GM18505 (cell line): ENCODE results near the gene AP1G1.
"Not testable (repeated sequence)": the region's sequence is repeated elsewhere in the genome, so short reads cannot be mapped to it uniquely, and the experiment has no call there.

ENCODE experiments used
- ATAC-seq: cut with Tn5 transposase; IDR thresholded peaks from one replicate; pipeline ENCODE4 v1.9.1; 2021; ENCODE audit not compliant: unreplicated experiment
- POLR2A ChIP-seq: IDR thresholded peaks from 4 replicates; pipeline ENCODE4 v1.6.1; 2011; ENCODE audit warnings: borderline replicate concordance; ENCODE audit not compliant: insufficient read depth, insufficient read length; ENCODE audit errors: extremely low read depth

The AP1G1 gene

DNA sequence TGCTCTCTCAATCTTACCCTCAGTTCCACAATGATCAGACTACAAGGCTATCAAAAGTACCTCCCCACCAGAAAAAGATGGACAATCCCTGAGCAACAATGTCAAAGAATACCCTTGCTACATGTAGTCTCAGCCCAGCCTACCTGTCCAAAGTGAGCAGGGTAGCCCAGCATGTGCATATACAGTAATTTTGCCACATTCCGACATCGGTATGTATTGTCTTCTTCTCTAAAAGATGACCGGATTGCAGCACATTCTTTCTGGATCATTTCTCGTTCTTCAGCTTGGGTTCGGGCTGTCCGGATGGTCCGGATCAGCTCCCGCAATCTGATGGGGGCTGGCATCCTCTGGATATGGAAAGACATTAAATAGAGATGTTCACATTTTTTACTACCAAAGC, 19.5 kb downstream of the AP1G1 start:
- ATAC-seq, result no peak
- no peak for TF ChIP-seq POLR2A

DNA sequence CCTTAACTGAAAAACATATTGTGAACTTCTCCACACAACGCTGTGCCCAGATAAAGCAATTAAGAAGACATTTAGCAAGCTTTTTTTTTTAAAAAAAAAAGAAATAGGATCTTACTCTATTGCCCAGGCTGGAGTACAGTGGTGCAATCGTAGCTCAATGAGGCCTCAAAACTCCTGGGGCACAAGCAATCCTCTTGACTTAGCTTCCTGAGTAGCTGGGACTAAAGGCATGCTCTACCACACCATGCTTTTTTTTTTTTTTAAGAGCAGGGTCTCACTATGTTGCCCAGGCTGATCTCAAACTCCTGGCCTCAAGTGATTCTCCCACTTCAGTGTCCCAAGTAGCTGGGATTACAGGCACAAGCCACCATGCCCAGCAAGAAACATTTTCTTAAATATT, 20.1 kb downstream of the AP1G1 start:
- no peak for ATAC-seq
- no peak for TF ChIP-seq POLR2A

DNA sequence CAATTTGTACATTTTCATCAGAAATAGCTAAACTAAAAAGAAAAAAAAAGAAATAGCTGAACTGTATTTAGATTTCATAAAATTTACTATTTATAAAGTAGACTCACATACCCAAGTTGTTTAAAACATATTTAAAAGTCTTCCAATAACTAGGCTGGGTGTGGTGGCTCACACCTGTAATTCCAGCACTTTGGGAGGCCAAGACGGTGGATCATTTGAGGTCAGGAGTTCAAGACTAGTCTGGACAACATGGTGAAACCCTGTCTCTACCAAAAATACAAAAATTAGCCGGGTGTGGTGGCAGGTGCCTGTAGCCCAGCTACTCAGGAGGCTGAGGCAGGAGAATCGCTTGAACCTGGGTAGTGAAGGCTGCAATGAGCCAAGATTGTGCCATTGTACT, 23.5 kb downstream of the AP1G1 start:
- not testable (repeated sequence) for ATAC-seq

DNA sequence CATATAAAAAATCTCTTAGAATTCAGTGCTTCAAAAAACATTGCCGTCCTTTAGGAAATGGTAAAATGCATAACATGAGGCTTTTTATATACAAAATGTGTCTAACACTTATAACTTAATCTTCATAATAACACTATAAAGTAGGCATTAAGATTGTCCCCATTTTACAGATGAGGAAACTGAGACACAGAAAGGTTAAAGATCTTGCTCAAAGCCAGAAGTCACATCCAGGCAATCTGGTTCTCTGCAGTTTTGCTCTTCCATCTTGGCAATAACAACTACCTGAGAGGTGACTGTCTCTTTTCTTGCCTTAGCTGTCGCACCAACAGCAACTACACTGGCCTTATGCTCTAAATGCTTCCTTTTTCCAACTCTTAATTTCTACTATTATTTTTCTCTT, 24.5 kb downstream of the AP1G1 start:
- no peak for ATAC-seq

DNA sequence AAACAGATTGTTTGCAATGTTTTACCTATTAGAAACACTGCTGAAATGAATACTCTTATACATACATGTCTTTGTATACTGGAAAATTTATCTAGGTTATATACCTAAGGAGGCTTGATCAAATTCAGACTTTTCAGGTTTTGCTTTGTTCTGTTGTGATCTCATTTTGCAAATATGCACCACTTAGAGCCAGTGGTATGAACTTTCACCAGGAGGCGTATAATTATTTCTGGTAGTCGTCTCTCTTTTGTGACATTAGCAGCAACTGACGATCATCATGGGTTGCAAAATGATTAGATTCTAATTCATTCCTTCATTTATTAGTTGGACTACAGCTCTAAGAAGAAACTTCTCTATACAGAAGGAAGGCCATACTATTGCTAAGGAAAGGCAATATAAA, 26.9 kb downstream of the AP1G1 start:
- ATAC-seq, result no peak
- no peak for TF ChIP-seq POLR2A

More for the DNA sequence above, 24.5 kb downstream of the AP1G1 start:
- TF ChIP-seq POLR2A, result no peak

DNA sequence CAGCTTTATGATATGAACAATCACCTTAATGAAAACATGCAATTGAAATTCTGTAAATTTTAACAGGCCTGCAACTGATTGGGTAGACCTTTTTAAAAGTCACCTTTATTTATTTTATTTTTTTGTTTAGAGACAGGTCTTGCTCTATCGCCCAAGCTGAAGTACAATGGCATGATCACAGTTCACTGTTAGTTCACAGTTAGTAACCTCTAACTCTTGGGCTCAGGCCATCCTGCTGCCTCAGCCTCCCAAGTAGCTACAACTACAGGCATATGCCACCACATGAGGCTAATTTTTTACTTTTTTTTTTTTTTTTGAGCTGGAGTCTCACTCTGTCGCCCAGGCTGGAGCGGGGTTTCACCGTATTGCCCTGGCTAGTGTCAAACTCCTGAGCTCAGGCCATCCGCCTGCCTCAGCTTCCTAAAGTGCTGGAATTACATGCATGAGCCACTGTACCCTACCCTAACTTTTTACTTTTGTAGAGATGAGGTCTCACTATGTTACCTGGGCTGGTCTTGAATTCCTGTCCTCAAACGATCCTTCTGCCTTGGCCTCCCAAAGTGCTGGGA, 28.0 kb downstream of the AP1G1 start:
- TF ChIP-seq POLR2A, result no peak
- ATAC-seq, result no peak

DNA sequence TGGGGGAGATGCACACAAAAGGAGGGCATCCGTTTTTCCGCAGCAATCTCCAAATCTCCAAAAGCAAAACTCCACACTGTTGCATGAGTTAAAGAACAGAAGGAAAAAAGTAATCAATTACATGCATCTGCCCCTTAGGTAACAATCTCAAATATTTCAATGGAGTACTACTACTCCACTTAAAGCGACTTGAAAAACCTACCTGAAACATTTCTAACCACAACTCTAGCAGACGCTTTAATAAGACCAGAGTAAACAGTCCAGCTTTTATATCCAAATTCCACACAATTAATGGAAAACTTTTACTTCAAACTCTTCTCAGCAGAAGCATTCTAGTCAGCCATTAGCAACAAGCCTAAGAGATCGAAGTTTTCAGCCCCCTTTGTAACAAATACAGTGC, 29.9 kb downstream of the AP1G1 start:
- TF ChIP-seq POLR2A, result no peak
- ATAC-seq, result no peak

DNA sequence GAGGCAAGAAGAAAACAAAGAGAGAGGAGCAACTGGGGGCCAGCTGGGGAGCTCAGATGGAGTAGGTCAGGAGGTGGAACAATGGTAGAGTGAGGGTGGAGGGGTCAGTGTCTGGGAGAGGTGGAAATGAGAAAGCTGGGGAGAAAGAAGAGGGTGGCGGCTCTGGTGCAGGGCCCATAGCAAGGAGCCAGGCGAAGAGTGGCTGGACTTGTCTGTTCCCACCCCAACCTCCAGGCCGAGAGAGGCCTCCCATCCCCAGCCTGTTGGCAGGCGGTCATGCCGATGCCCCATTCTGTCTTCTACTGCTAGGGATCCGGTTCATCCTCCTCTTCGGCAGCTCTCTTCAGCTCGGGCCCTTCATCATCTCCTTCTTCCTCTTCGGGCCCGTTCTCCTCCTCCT, 31.3 kb downstream of the AP1G1 start:
- no peak for TF ChIP-seq POLR2A
- no peak for ATAC-seq

DNA sequence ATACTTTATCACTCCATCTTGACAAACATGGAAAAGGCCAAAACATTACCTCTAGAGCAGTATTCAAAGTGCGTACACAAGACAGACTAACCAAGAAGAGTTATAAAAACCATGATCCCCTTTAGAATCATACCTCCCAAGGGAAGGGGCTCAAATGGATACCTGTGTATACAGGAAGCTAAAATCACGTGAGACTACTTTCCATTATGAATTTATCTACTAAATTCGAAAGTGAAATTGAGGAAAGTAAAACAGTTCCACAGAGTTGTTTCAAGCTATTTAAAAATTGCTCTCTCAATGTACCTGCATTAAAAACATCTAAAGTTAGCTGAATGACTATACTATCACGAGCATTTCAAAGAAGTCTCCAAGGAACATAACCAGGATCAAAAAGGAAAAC, 32.7 kb downstream of the AP1G1 start:
- TF ChIP-seq POLR2A, result no peak
- no peak for ATAC-seq

DNA sequence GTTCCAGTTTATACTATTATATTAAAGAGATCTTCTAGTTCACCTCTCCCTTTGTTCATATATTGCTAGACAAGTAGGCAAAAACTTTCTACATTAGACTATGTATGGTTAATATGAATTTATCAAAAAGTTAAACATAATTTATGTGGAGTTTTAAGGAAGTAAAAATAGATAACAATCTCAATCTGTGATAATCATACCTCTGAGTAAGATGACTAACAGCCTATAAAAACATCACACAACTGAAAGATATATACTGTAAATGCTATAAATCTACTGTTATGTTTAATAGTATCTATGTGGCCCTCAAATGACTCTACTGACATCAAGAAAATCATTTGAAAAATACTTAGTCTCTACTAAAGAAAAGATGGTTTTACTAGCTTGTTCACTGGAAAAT, 37.1 kb downstream of the AP1G1 start:
- no peak for TF ChIP-seq POLR2A
- ATAC-seq, result no peak

DNA sequence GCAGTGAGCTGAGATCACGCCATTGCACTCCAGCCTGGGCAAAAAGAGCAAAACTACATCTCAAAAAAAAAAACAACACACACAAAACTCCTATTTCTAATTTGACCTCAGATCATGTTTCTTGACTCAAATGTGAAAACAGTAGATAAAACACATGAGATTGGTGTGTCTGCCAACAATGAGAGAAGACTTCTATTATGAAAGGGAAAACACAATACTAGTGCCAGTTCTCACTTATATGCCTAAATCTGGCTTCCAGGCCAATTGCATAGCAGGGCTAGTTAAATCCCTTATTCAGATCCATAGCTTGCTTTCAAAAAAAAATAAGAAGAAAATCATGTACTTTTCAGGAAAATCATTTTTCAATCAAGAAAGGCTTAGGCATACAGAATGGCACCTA, 39.4 kb downstream of the AP1G1 start:
- TF ChIP-seq POLR2A, result no peak

DNA sequence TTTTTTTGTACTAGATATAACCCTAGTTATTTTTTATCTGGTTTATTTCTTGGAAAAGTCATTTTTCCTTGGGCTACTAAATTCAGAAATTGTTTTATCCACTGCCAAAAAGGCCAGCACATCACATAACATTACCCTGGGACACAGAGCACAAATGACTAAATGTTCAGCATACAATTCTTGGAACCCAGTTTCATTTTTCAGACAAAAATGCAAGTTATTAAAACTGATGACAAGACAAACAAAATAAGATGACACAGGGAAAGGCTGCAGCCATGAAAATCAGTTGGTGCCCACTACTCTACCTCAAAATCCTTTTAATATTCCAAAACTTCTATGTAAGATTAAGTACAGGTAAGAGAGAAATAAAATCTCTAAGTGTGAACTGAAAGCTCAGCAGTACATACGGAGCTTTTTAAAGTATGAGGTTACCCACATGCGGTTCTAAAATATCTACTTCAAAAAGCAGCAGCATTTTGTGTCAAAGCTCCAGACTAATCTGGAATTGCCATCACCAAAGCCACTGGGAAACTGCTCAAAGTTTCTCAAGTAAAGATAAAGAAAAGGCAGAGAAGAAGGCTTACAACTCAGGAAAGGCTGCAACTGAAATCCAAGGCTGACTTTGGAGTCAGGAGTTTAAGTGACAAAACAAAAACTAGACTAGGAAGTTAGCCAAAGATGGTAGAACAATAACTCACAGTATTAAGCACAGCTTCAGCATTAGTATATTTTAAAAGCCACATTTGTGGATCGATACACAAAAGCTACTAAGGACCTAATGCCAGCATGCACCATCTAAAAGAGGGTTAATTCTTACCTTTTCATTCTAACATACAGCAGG, 41.4 kb downstream of the AP1G1 start:
- TF ChIP-seq POLR2A, result no peak
- no peak for ATAC-seq

More for the DNA sequence above, 39.4 kb downstream of the AP1G1 start:
- no peak for ATAC-seq

DNA sequence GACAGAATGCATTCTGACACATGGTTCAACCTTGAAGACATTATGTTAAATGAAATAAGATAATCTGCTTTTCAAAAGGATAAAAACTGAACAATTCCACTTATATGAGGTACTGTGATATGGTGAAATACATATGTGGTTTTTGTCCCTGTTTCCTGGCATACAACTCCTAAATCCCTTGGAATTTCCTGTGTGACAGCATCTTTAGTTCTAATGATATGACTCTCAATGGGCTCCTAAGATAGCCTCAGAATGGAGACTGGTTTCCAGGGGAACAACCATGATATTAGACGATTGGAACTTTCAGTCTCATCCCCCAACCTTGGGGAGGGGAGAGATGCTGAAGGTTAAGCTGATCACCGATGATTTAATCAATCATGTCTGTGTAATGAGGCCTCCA, 46.4 kb downstream of the AP1G1 start:
- TF ChIP-seq POLR2A, result no peak
- no peak for ATAC-seq

DNA sequence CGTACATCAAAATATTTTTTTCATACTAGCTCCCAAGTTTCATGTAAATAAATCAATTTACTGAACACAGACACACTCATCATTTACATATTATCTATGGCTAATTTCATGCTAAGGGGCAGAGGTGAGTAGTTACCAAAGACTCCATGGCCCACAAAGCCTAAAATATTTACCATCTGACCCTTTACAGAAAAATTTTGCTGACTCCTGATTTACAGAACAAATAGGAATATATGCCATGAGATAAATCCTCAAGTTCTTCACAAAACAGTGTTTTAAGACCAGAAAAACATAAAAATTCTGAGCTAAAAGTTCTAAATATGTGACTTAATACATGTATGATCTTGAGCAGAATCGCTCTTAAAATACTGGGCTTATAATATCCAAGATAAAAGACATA, 47.5 kb downstream of the AP1G1 start:
- no peak for ATAC-seq
- TF ChIP-seq POLR2A, result no peak
